Measurements from ENCODE around the gene MRPS12. TPM values are rescaled to one million over a fixed set of nuclear protein-coding genes. Genes with fewer than 3 reads are reported as not detected.
A peak's percentile ranks its signal among the peaks of the same experiment; 100 is the strongest.
"Not testable (repeated sequence)": the region's sequence is repeated elsewhere in the genome, so short reads cannot be mapped to it uniquely, and the experiment has no call there.

Gene MRPS12
- 40.9 TPM for polyA plus RNA-seq (2013, experiment 1 of 2; ENCODE audit: insufficient read length)
- 25.4 TPM for polyA plus RNA-seq (2013, experiment 2 of 2; ENCODE audit: insufficient read length)

GRCh38 chr19:38930776-38931520 lies at the start of gene MRPS12:
TSS of gene MRPS12 (plus strand) at chr19:38930944. CDS start at chr19:38931295, 351 bp downstream.
- DNase-seq, result peak; percentile 99

- no peak for DNase-seq
Observed at GRCh38 chr19:38883286-38883685, 47.5 kb upstream of the MRPS12 start.

GRCh38 chr19:38884691-38885090 lies 46.1 kb upstream of the MRPS12 start:
- DNase-seq, result not testable (repeated sequence)

- DNase-seq, result no peak
Observed at GRCh38 chr19:38888876-38889275, 41.9 kb upstream of the MRPS12 start.

GRCh38 chr19:38889803-38890202 lies 40.9 kb upstream of the MRPS12 start:
- no peak for DNase-seq

- no peak for DNase-seq
Observed at GRCh38 chr19:38890686-38891085, 40.1 kb upstream of the MRPS12 start.

- DNase-seq, result no peak
Observed at GRCh38 chr19:38891771-38892170, 39.0 kb upstream of the MRPS12 start.

- no peak for DNase-seq
Observed at GRCh38 chr19:38892841-38893240, 37.9 kb upstream of the MRPS12 start.

- no peak for DNase-seq
Observed at GRCh38 chr19:38893341-38893771, 37.4 kb upstream of the MRPS12 start.

GRCh38 chr19:38894968-38895367 lies 35.8 kb upstream of the MRPS12 start:
- no peak for DNase-seq

GRCh38 chr19:38898788-38899446 lies 31.8 kb upstream of the MRPS12 start:
- DNase-seq, result peak; percentile 9

- peak; percentile 100 for DNase-seq
Observed at GRCh38 chr19:38899447-38900201, 31.1 kb upstream of the MRPS12 start, which contains the start of the genes NFKBIB and SIRT2. TSS of gene NFKBIB (plus strand) at chr19:38899969. CDS start at chr19:38900033, 64 bp downstream. TSS of gene SIRT2 (minus strand) at chr19:38899618. CDS start at chr19:38899521, 97 bp downstream.

GRCh38 chr19:38900202-38900629 lies 30.5 kb upstream of the MRPS12 start:
- DNase-seq, result no peak

- DNase-seq, result no peak
Observed at GRCh38 chr19:38900743-38901190, 30.0 kb upstream of the MRPS12 start.

GRCh38 chr19:38901683-38902082 lies 29.1 kb upstream of the MRPS12 start:
- DNase-seq, result no peak

GRCh38 chr19:38904581-38905539 lies 25.9 kb upstream of the MRPS12 start:
- DNase-seq, result no peak

GRCh38 chr19:38905620-38906019 lies 25.1 kb upstream of the MRPS12 start:
- DNase-seq, result no peak

- no peak for DNase-seq
Observed at GRCh38 chr19:38907227-38907626, 23.5 kb upstream of the MRPS12 start.

GRCh38 chr19:38907670-38908069 lies 23.1 kb upstream of the MRPS12 start:
- no peak for DNase-seq

- no peak for DNase-seq
Observed at GRCh38 chr19:38908911-38909310, 21.8 kb upstream of the MRPS12 start.

GRCh38 chr19:38910488-38910887 lies 20.3 kb upstream of the MRPS12 start:
- DNase-seq, result no peak
